Measurements from ENCODE around the gene MPZL1. TPM values are rescaled to one million over a fixed set of nuclear protein-coding genes. Genes with fewer than 3 reads are reported as not detected.

MPZL1 gene
- total and polyA plus RNA-seq, 3 experiments from 2014 or later, result 8.2 to 17.9 (median 15.6) TPM

GRCh38 chr1:167685844-167686243 lies 35.9 kb upstream of the MPZL1 start:
- CTCF ChIA-PET, result interaction anchor here (2.8 to 3.8 kb wide), 4 partner anchors 38 to 91 kb away, joined by 22 to 115 read pairs (median 42); partner anchors contain the start of gene RCSD1
- Histone ChIP-seq H3K27me3 (ENCODE audit: insufficient read depth, low read length, poor library complexity, severe bottlenecking) (no peaks in the 10 kb centered on the region), H3K4me3 (ENCODE audit: low read length) (no peak overlapping the region), H3K27ac (ENCODE audit: low read depth, low read length) (no peak overlapping the region), H3K9me3 (ENCODE audit: low read length) (no peaks in the 10 kb centered on the region), H3K4me1 (ENCODE audit: insufficient read depth, low read length) (peaks cover 4% of the 10 kb centered on the region), H3K36me3 (ENCODE audit: insufficient read depth, low read length) (peaks cover 78% of the 10 kb centered on the region)
- H3K4me3 Mint-ChIP-seq, result no peak overlapping the region
- peak overlapping the region in 7 of 8 donors; percentile 3 to 92 (median 49) for H3K27ac Mint-ChIP-seq
- POLR2A ChIA-PET, result no interaction called here
- H3K9me3 Mint-ChIP-seq, result no peaks in the 10 kb centered on the region
- H3K36me3 Mint-ChIP-seq, result peaks cover 7 to 78% (median 23%) of the 10 kb centered on the region in 3 donors
- DNase-seq, result no peak
- peaks cover 24 to 43% (median 31%) of the 10 kb centered on the region in 3 donors for H3K4me1 Mint-ChIP-seq
- no peaks in the 10 kb centered on the region for H3K27me3 Mint-ChIP-seq

- Mint-ChIP-seq H3K4me1 (peaks cover 19 to 34% (median 22%) of the 10 kb centered on the region in 3 donors), H3K27me3 (no peaks in the 10 kb centered on the region), H3K4me3 (peak overlapping the region in 1 of 7 donors; percentile 1), H3K36me3 (peaks cover 7 to 91% (median 29%) of the 10 kb centered on the region in 3 donors), H3K27ac (peak overlapping the region; percentile 9 to 91 (median 58)), H3K9me3 (no peaks in the 10 kb centered on the region)
- H3K9me3 ChIP-seq (ENCODE audit: low read length), result no peaks in the 10 kb centered on the region
- H3K36me3 ChIP-seq (ENCODE audit: insufficient read depth, low read length), result peaks cover 80% of the 10 kb centered on the region
- H3K4me3 ChIP-seq (ENCODE audit: low read length), result no peak overlapping the region
- no peaks in the 10 kb centered on the region for H3K27me3 ChIP-seq (ENCODE audit: insufficient read depth, low read length, poor library complexity, severe bottlenecking)
- DNase-seq, result peak; percentile 60 to 79 (median 69)
- no peak overlapping the region for H3K27ac ChIP-seq (ENCODE audit: low read depth, low read length)
- ChIA-PET POLR2A (interaction anchor here (0.7 to 1.4 kb wide), 6 partner anchors 39 to 131 kb away, joined by 3 to 9 read pairs (median 3); no protein-coding TSS in a partner anchor), CTCF (interaction anchor here (0.6 to 3.8 kb wide), 41 partner anchors 8 to 180 kb away, joined by 3 to 115 read pairs (median 5); partner anchors contain the start of gene RCSD1)
- peaks cover 4% of the 10 kb centered on the region for H3K4me1 ChIP-seq (ENCODE audit: insufficient read depth, low read length)
Measured at GRCh38 chr1:167687919-167688519, 33.8 kb upstream of the MPZL1 start.

DNA sequence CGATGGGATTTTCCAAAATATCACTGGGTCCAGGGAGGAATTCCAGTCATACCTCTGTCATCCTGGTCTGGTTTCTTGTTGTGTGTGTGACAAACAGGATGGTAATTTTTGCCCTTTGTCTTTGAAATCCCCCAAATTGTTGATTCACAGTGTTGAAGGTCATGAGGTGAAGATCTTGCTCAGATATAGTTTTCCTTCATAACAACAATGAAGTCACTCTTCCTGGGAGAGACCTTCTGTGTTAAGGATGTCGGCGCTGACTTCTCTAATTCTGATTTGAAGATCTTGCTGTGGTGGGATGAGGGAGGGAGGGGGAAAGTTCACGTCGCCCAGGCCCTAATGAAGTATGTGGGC lies 32.2 kb upstream of the MPZL1 start:
- Histone ChIP-seq H3K27ac (ENCODE audit: low read depth, low read length) (no peak overlapping the region), H3K36me3 (ENCODE audit: insufficient read depth, low read length) (peaks cover 83% of the 10 kb centered on the region), H3K4me1 (ENCODE audit: insufficient read depth, low read length) (peaks cover 4% of the 10 kb centered on the region), H3K27me3 (ENCODE audit: insufficient read depth, low read length, poor library complexity, severe bottlenecking) (no peaks in the 10 kb centered on the region), H3K9me3 (ENCODE audit: low read length) (no peaks in the 10 kb centered on the region), H3K4me3 (ENCODE audit: low read length) (no peak overlapping the region)
- no peak for DNase-seq
- Mint-ChIP-seq H3K27me3 (no peaks in the 10 kb centered on the region), H3K36me3 (peaks cover 3 to 91% (median 36%) of the 10 kb centered on the region in 3 donors), H3K4me1 (peaks cover 16 to 31% (median 22%) of the 10 kb centered on the region in 3 donors), H3K27ac (peak overlapping the region in 4 of 8 donors; percentile 42 to 73 (median 64)), H3K4me3 (no peak overlapping the region), H3K9me3 (no peaks in the 10 kb centered on the region)
- POLR2A ChIA-PET, result no interaction called here
- CTCF ChIA-PET, result interaction anchor here (1.0 to 1.8 kb wide), 3 partner anchors 52 to 132 kb away, joined by 3 to 16 read pairs (median 4); no protein-coding TSS in a partner anchor

GRCh38 chr1:167690053-167690452 lies 31.7 kb upstream of the MPZL1 start:
- H3K4me3 Mint-ChIP-seq, result no peak overlapping the region
- ChIA-PET CTCF (interaction anchor here (1.0 to 1.8 kb wide), 4 partner anchors 53 to 133 kb away, joined by 3 to 16 read pairs (median 4); no protein-coding TSS in a partner anchor), POLR2A (no interaction called here)
- Histone ChIP-seq H3K4me1 (ENCODE audit: insufficient read depth, low read length) (peaks cover 4% of the 10 kb centered on the region), H3K36me3 (ENCODE audit: insufficient read depth, low read length) (peaks cover 83% of the 10 kb centered on the region), H3K27me3 (ENCODE audit: insufficient read depth, low read length, poor library complexity, severe bottlenecking) (no peaks in the 10 kb centered on the region), H3K9me3 (ENCODE audit: low read length) (no peaks in the 10 kb centered on the region), H3K4me3 (ENCODE audit: low read length) (no peak overlapping the region), H3K27ac (ENCODE audit: low read depth, low read length) (no peak overlapping the region)
- peaks cover 16 to 32% (median 19%) of the 10 kb centered on the region in 3 donors for H3K4me1 Mint-ChIP-seq
- no peak for DNase-seq
- peak overlapping the region in 5 of 8 donors; percentile 24 to 73 (median 58) for H3K27ac Mint-ChIP-seq
- H3K27me3 Mint-ChIP-seq, result no peaks in the 10 kb centered on the region
- H3K36me3 Mint-ChIP-seq, result peaks cover 3 to 91% (median 40%) of the 10 kb centered on the region in 3 donors
- H3K9me3 Mint-ChIP-seq, result no peaks in the 10 kb centered on the region

- Mint-ChIP-seq H3K4me3 (no peak overlapping the region), H3K27me3 (no peaks in the 10 kb centered on the region), H3K27ac (peak overlapping the region in 5 of 8 donors; percentile 29 to 75 (median 60)), H3K36me3 (peaks cover 8 to 96% (median 40%) of the 10 kb centered on the region in 3 donors), H3K9me3 (no peaks in the 10 kb centered on the region), H3K4me1 (peaks cover 0 to 14% (median 6%) of the 10 kb centered on the region in 3 donors)
- Histone ChIP-seq H3K4me3 (ENCODE audit: low read length) (no peak overlapping the region), H3K36me3 (ENCODE audit: insufficient read depth, low read length) (peaks cover 93% of the 10 kb centered on the region), H3K27me3 (ENCODE audit: insufficient read depth, low read length, poor library complexity, severe bottlenecking) (no peaks in the 10 kb centered on the region), H3K27ac (ENCODE audit: low read depth, low read length) (no peak overlapping the region), H3K4me1 (ENCODE audit: insufficient read depth, low read length) (no peaks in the 10 kb centered on the region), H3K9me3 (ENCODE audit: low read length) (no peaks in the 10 kb centered on the region)
- no peak for DNase-seq
- ChIA-PET POLR2A (interaction anchor here (1.2 kb wide), 1 partner anchor 18 kb away, joined by 4 read pairs; no protein-coding TSS in a partner anchor), CTCF (interaction anchor here (0.6 to 1.8 kb wide), 5 partner anchors 12 to 93 kb away, joined by 3 to 6 read pairs (median 4); no protein-coding TSS in a partner anchor)
Measured at GRCh38 chr1:167693425-167694045, 28.2 kb upstream of the MPZL1 start.

DNA sequence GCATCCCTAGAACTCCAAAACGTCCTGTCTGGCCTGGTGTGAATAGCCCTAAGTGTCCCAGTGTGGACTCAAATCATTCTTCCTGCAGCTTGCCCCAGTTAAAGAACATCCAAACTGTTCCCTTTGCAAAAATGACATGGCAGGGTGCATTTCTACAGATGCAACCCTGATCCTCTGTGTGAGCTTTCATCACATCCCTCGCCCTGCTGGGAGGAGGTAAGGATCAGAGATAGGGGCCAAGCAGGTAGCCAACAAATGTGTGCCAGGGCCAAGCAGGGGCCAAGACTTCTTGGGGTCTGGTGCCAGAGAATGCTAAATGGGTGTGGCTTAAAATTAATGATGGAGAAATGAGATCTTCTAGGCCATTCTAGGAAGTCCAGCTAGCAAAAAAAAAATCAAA lies 27.1 kb upstream of the MPZL1 start:
- H3K27ac ChIP-seq (ENCODE audit: low read depth, low read length), result no peak overlapping the region
- Mint-ChIP-seq H3K4me3 (no peak overlapping the region), H3K27me3 (no peaks in the 10 kb centered on the region), H3K4me1 (peaks cover 7 to 18% (median 8%) of the 10 kb centered on the region in 3 donors), H3K36me3 (peaks cover 11 to 97% (median 41%) of the 10 kb centered on the region in 3 donors), H3K27ac (peak overlapping the region; percentile 19 to 87 (median 66)), H3K9me3 (no peaks in the 10 kb centered on the region)
- no peaks in the 10 kb centered on the region for H3K9me3 ChIP-seq (ENCODE audit: low read length)
- peaks cover 94% of the 10 kb centered on the region for H3K36me3 ChIP-seq (ENCODE audit: insufficient read depth, low read length)
- no peaks in the 10 kb centered on the region for H3K4me1 ChIP-seq (ENCODE audit: insufficient read depth, low read length)
- ChIA-PET CTCF (interaction anchor here (1.0 to 1.8 kb wide), 5 partner anchors 11 to 94 kb away, joined by 3 to 6 read pairs (median 4); no protein-coding TSS in a partner anchor), POLR2A (no interaction called here)
- H3K4me3 ChIP-seq (ENCODE audit: low read length), result no peak overlapping the region
- no peaks in the 10 kb centered on the region for H3K27me3 ChIP-seq (ENCODE audit: insufficient read depth, low read length, poor library complexity, severe bottlenecking)
- DNase-seq, result no peak

GRCh38 chr1:167695147-167695546 lies 26.6 kb upstream of the MPZL1 start:
- POLR2A ChIA-PET, result no interaction called here
- peaks cover 12 to 97% (median 45%) of the 10 kb centered on the region in 3 donors for H3K36me3 Mint-ChIP-seq
- no peak overlapping the region for H3K4me3 Mint-ChIP-seq
- H3K9me3 ChIP-seq (ENCODE audit: low read length), result no peaks in the 10 kb centered on the region
- H3K27ac ChIP-seq (ENCODE audit: low read depth, low read length), result no peak overlapping the region
- H3K27me3 ChIP-seq (ENCODE audit: insufficient read depth, low read length, poor library complexity, severe bottlenecking), result no peaks in the 10 kb centered on the region
- H3K4me1 ChIP-seq (ENCODE audit: insufficient read depth, low read length), result no peaks in the 10 kb centered on the region
- peak overlapping the region in 7 of 8 donors; percentile 19 to 87 (median 71) for H3K27ac Mint-ChIP-seq
- CTCF ChIA-PET, result interaction anchor here (1.5 to 1.8 kb wide), 2 partner anchors 63 to 95 kb away, joined by 4 to 6 read pairs; no protein-coding TSS in a partner anchor
- peaks cover 9 to 17% (median 11%) of the 10 kb centered on the region in 3 donors for H3K4me1 Mint-ChIP-seq
- H3K27me3 Mint-ChIP-seq, result no peaks in the 10 kb centered on the region
- H3K4me3 ChIP-seq (ENCODE audit: low read length), result no peak overlapping the region
- H3K36me3 ChIP-seq (ENCODE audit: insufficient read depth, low read length), result peaks cover 90% of the 10 kb centered on the region
- no peaks in the 10 kb centered on the region for H3K9me3 Mint-ChIP-seq
- no peak for DNase-seq

Measured in CD8-positive, alpha-beta memory T cell (primary cell).